Ishikawa (cell line): ENCODE measurements around the gene TARDBP.

Source experiments
- CEBPB ChIP-seq: IDR thresholded peaks from 2 replicates; pipeline ENCODE4 v1.6.1; 2012
- EP300 ChIP-seq: IDR thresholded peaks from 2 replicates; pipeline ENCODE4 v1.6.1; 2012; ENCODE audit warnings: borderline replicate concordance
- MAX ChIP-seq: IDR thresholded peaks from 2 replicates; pipeline ENCODE4 v1.6.1; 2012
- TAF1 ChIP-seq: IDR thresholded peaks from 2 replicates; pipeline ENCODE4 v1.6.1; 2012; ENCODE audit warnings: low read depth, mild to moderate bottlenecking
- TEAD4 ChIP-seq: IDR thresholded peaks from 2 replicates; pipeline ENCODE4 v1.6.1; 2012

GRCh38 chr1:11019971-11020370 lies 7.5 kb downstream of the TARDBP start:
- no peak for TF ChIP-seq EP300
- TF ChIP-seq TEAD4 = no peak
- no peak for TF ChIP-seq TAF1
- no peak for TF ChIP-seq CEBPB
- no peak for TF ChIP-seq MAX
